CD4-positive, alpha-beta T cell treated with Interleukin-2 at 100 ng/mL for 4 hours (primary cell): ENCODE data around the gene PTPRE.

Experiments used
- DNase-seq: peaks from one replicate; pipeline ENCODE4 v3.0.0-alpha.2; 2020; ENCODE audit warnings: low spot score

Gene PTPRE

DNA sequence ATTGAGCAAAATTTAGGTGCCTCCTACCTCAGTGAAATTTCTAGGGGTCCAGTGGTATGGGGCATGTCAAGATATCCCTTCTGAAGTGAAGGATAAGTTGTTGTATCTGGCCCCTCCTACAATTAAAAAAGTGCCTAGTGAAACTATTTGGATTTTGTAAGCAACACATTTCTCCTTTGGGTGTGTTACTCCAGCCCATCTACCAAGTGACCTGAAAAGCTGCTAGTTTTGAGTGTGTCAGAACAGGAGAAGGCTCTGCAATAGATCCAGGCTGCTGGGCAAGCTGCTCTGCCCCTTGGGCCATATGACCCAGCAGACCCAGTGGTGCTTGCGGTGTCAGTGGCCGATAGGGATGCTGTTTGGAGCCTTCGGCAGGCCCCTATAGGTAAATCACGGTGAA lies 46.0 kb downstream of the PTPRE start:
- no peak for DNase-seq

DNA sequence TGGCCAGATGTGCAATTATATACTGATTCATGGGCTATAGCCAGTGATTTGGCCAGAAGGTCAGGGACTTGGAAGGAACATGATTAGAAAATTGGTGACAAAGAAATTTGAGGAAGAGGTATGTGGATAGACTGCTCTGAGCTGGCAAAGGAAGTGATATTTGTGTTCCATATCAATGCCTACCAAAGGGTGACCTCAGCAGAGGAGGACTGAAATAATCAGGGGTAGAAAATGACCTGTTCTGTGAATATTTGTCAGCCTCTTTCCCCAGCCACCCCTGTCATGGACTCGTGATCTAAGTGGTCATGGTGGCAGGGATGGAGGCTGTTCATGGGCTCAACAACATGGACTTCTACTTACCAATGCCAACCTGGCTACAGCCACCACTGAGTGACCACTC lies 47.0 kb downstream of the PTPRE start:
- DNase-seq, result no peak

DNA sequence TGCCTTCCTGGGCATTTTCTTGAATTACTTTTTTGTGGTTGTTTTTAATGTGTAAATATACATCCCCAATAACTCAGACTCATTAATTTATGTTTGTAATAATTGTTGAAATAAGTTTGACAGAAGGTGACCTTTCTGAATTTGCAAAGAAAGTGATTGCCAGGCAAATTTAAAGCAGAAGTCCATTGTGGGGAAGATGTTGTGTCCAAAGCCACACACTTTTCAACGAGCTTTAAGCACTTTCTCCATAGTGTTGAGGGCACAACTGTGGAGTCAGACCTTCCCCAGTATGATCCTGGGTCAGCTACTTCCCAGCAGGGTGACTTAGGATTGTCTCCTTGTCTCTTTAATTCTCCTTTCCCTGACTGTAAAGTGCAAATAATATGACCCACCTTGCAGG lies 52.5 kb downstream of the PTPRE start:
- DNase-seq, result no peak

DNA sequence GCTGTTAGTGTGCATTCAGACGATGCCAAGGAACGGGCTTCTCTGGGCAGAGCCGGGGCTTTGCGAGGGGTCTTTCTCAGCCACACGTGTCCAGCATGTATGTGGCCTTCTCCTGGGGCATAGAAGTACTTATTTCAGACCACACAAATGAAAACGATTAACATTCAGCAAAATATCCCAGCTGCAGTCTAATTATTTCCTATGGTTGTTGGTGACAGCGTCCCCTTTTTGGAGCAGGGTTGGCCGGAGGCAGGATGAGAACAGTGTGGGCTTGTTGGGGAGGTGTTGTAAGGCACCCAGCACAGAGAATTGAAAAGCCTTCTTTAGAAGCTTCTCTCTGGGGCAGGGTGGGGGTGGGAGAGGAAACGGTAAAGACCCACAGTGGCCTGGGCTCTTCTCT lies 54.2 kb downstream of the PTPRE start:
- no peak for DNase-seq

DNA sequence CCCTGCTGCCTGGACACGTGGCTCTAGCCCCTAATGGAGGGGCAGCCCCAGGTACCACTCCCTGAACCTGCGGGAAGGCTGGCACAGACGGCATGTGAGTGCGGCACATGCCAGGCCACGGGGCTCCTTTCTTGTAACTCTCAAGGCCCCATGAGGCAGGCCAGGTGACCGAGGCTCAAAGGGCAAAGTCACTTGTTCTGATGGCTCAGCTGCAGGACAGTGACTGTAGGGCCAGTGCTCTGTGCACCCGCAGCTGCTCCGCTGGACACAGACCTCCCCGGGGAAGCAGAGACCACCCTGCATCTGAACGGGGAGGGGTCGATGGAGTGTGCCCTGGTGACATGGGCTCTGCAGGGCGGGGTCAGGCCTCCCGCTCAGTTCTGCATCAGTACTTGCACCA lies 55.3 kb downstream of the PTPRE start:
- no peak for DNase-seq

DNA sequence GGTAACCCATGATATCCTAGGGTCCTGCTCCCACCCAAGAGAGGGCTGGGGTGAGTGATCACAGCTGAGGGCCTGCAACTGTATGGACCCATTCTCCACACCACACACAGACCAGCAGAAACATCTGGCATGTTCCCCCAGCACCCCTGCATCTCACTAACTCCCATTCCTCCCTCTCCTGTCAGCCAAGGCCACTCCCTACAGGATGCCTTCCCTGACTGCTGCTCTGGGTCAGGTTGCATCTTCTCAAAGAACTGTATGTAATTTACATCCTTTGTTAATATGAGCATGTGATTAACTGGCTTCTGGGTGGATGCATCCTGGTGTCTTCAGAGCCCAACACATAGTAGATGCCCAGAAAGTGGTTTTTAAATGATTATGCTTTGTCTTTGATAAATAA lies 56.2 kb downstream of the PTPRE start:
- DNase-seq, result no peak

DNA sequence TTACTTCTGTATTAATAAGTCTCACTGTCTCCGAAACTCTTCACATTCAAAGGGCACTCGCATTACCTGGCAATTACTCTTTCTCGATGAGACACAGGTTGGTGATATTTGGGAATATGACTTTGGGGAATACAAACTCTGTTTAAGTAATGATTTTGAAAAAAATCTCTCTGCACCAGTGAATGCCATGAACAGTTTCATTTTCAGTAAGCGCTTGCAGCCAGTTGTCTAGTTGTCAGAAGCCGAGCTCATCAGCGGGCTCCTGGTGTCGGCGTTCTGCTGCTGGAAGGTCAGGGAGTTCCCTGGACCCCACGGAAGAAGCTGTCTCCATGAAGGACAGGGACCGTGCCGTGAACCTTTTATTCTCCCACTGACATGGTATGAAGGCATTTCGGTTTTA lies 57.7 kb downstream of the PTPRE start:
- no peak for DNase-seq

DNA sequence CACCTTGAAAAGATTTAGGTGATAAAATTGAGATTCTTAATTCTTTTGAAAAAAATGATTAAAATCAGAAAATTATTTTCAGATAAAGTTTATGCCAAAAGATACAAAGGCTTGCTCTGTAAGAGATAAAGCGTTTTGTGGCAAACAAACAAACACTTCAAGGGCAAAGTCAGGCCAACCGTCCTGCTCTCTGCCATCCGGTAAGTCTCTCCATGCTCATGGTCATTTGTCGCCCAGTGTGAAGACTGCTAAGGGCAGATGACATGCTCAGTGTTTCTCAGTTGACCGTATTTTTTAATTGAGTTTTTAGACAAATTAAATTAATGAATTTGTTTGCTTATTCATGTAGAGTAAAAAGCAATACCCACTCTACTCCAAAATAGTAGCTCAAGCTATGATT lies 60.0 kb downstream of the PTPRE start:
- no peak for DNase-seq

DNA sequence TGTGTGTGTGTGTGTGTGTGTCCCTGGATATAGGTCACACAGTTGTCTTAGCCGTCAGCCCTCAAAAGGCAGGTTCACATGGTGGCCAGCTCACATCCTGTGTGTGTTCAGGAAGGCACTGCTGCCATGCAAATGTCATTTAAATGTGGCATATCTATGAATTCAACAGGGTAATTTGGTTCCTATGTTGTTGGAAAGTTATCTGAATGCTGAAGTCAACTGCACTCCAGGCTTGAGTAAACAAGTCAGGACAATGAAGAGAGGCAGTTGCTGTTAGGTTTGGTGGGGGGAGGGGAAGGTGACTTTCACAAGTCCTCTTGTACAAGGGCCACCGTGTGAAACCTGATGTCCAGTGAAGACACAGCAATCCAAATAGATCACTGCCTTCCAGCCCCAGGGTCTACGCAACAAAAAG lies 61.1 kb downstream of the PTPRE start:
- no peak for DNase-seq

- no peak for DNase-seq
Observed at GRCh38 chr10:127968659-127969058, 61.8 kb downstream of the PTPRE start.

DNA sequence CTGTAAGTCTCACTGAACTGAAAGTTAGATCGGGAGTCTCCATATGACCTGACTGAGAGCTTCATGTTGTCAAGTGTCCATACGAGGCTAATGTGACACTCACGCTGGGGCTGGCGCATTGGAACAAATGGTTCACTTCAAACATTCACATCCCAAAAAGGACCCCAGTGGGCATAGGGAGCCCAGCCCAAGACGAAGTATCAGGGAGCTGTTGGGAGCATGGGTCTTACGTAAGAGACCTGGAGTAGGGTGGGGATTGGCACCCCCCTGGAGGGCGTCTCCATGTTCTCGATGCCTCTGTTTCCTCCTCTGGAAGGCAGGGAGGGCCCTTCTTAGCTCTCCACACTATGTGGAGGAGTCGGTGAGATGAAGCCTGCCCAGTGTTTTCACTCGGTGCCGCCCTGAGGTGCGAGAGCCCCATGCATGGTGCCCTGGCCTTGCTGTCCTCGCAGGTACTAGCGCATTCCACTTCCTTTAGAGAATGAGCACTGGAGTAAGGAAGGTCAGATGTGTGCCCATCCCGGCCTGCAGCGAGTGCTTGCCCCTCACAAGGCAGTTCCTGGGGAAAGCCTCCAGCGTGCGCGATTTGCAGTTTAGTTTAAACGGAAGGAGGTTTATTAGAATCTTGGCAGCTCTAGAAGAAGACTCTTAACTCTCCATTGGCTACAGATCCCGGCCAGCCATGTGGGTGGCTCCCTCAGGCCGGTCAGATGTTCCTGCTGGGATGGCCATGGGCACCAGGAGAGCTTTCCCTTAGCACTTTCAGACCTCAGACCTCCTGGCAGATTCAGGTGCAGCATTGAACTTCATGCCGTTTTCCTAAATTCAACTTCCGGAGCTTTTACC lies 64.4 kb downstream of the PTPRE start:
- no peak for DNase-seq

DNA sequence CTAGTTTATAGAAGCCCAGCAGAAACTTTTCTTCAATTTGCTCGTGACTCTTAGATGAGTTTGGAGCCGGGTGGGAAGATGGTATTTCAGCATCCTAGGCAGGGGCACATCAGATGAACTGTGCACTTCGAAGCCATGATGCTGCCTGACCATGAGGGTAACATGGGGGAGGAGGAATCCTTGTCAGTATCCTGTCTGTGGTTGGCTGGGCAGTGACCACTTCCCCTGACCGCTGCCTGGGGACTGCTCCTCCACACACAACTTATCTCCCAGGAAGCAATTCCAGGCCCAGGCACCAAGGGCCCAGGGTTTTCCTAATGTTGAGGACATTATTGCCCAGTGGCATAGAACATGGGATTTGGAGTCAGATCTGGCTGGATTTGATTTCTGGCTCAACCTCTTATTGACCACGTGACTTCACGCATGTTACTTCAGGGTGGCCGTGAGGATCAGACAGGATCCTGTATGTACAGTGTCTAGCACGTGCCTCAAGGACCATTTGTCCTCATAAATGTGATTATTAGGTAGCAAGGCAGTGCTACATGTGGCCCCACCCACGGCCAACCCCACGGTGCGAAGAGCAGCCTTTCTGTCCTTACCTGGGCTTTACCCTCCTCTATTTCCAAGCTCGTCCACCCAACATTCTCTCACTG lies 65.2 kb downstream of the PTPRE start:
- DNase-seq, result no peak

- DNase-seq, result no peak
Observed at GRCh38 chr10:127972751-127973357, 66.0 kb downstream of the PTPRE start.

DNA sequence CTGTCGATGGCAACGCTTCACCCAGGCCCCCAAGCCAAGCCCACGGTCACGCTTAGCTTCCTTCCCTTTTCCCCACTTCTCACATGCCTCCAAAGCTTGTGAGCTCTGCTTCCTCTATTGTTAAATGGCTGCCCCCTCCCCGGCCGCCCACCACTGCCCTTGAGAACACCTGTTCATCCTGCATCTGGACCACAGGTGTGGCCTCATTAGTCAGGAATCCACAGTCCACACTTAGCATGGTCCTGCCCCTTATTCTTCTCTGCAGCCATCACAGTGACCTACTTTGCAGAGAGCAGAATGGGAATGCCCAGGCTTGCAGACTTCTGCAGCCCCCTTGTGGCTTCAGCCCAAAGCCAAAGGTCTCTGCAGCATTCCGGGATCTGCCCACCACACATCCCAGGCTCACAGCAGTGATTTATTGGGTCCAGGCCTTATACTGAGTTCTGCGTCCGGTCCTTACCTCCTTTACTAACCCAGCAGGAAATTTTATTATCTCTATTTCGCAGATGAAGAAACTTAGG lies 66.9 kb downstream of the PTPRE start:
- no peak for DNase-seq

DNA sequence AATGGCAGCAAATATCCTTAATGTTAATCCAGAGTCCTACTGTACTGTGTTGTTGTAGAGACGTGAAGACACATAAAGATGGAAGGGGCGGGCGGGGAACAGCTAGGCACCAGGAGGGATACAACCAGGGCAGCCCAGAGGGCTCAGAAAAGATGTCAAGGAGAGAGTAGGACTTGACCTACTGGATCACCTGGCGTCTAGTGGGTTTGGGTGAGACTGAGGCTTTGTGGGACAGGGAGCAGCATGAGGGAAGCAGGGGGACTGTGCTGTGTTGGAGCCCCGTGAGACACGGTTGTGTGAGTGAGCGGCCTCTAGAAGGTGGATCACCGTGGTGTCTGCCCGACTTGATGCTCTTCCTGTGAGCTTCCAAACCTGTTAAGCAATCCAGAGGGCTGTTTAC lies 68.0 kb downstream of the PTPRE start:
- DNase-seq, result no peak

GRCh38 chr10:127976286-127976685 lies 69.4 kb downstream of the PTPRE start:
- DNase-seq, result no peak

GRCh38 chr10:127976701-127977356 lies 69.9 kb downstream of the PTPRE start:
- DNase-seq, result no peak

DNA sequence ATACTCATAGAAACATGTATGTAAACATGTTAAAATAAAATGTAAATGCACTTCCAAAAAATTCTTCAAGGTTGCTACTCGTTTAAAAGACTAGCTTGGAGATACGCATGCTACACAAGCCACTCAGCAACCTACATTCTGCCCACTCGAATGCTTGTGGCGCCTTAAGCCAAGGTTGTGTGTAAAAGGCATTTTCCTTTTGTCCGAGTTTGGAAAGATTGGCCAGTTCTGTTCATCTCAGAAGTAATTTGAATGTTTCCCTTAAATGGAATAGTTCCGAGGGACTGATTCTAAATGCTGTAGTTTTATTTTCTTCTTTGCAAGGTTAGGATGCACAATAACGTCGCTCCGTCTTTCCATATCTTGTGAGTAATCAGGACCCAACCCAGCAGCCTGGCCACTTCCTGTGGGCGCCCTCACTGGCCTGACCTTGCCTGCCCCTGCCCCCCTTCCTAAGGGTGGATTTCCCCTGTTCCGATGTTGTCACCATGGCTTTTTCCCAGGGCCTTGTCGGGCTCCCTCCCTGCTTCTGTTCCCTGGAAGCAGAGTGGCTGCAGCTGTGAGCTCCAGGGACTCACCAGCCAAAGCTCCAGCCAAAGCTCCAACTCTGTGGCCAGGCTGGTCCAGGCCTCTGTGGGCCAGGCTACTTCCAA lies 70.6 kb downstream of the PTPRE start:
- DNase-seq, result peak; percentile 11

DNA sequence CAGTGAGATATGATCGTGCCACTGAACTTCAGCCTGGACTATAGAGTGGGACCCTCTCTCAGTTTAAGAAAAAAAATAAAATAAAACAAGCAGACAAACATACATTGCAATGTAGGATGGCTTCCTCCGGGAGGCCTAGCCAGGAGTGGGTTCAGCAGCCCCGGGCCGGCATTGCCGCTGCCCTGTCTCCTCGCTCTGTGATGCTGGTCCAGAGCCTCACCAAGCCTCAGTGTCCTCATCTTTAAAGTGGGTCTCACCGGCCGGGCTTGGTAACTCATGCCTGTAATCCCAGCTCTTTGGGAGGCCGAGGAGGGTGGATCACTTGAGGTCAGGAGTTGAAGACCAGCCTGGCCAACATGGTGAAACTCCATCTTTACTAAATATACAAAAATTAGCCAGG lies 71.6 kb downstream of the PTPRE start:
- no peak for DNase-seq

GRCh38 chr10:127979045-127979444 lies 72.1 kb downstream of the PTPRE start:
- no peak for DNase-seq

DNA sequence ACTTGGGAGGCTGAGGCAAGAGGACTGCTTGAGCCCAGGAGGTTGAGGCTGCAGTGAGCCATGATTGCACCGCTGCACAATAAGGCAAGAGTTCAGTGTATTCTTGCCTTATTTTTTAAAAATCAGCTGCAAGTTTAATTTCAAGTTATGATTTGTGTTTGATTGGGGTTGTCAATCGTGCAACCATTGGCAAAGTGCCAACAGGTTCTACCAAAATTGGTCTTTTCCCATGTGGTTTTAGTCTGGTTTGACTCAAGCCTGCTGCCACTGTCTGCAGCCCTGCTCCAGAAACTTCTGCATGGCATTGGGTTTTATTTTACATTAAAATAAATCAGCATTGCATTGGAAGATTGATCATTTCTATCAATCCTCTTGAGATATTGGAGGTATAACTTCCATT lies 72.7 kb downstream of the PTPRE start:
- no peak for DNase-seq

DNA sequence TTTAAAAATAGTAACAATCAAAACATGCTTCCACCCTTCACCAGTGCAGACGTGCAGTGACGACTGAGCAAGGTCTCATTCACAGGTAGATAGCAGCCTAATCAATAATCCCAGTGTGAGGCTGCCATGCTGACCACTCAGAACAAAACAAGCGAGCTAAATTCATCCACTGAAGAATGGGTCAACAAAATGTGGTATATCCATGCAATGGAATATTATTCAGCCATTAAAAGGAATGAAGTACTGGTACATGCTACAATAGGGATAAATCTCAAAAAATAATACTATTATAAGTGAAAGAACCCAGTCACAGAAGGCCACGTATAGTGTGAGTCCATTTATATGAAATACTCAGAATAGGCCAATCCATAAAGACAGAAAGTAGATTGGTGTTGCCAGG lies 74.0 kb downstream of the PTPRE start:
- no peak for DNase-seq
